K562 (cell line): ENCODE measurements around the gene TPK1. TPM values are rescaled to one million over a fixed set of nuclear protein-coding genes. Genes with fewer than 3 reads are reported as not detected.

Experiments
- ATAC-seq: fragments of 200-7000 bp; cut with Tn5 transposase; 3 replicates; pipeline ENCODE4 v1.9.1; 2020; ENCODE audit warnings: moderate library complexity
- BruUV-seq: library from RNA; stranded (reverse); fragments of 400-500 nt; replicated peaks from 2 replicates; lab custom pipeline; 2021; lab: Mats Ljungman, UMichigan
- CTCF ChIA-PET: fragments of 300-600 bp; formaldehyde crosslinking; extraction: SDS; loops from one replicate; lab custom pipeline; 2021; ENCODE audit warnings: low intra/inter-chr PET ratio; lab: Yijun Ruan, JAX
- POLR2A ChIA-PET: fragments of 300-600, 350-650 bp; sonication (Branson Sonifier 250); formaldehyde crosslinking; extraction: SDS; loops from one replicate; lab custom pipeline; 2021; ENCODE audit warnings: antibody characterized with exemption, inconsistent platforms; lab: Yijun Ruan, JAX
- DNase-seq, 4 experiments: peaks; one replicate each; pipeline versions ENCODE4 v3.0.0 to v3.0.0-alpha.2; 2011 to 2018; ENCODE audit warnings: low spot score in 3 of 4, mixed read lengths in 3 of 4; ENCODE audit errors: extremely low read depth in 1 of 4
- FAIRE-seq: peaks from 2 replicates; lab custom pipeline; 2011; peaks lifted over from hg19 to GRCh38; lab: Jason Lieb, UNC
- H2AFZ ChIP-seq: 2 replicates; pipeline ENCODE4 v1.6.0; 2011; ENCODE audit warnings: low read depth, low read length, control low read depth, inconsistent platforms
- H3K27ac ChIP-seq: fragments of 200-600 bp; 3 replicates; pipeline ENCODE4 v1.8.0; 2011; ENCODE audit warnings: low read depth, mild to moderate bottlenecking, control low read depth, inconsistent platforms, low read length, moderate library complexity, mixed read lengths; ENCODE audit errors: extremely low read depth
- H3K27me3 ChIP-seq, 2 experiments: fragments of 300-600 bp in 1 of 2; 2 replicates in 1 of 2; 3 replicates in 1 of 2; pipeline versions ENCODE4 v1.6.0 to v1.8.0; 2011; ENCODE audit warnings: inconsistent platforms in 2 of 2, low read length in 2 of 2, mild to moderate bottlenecking in 1 of 2, mixed read lengths in 1 of 2, moderate library complexity in 1 of 2; ENCODE audit not compliant: control insufficient read depth in 2 of 2, insufficient read depth in 2 of 2
- H3K36me3 ChIP-seq: fragments of 300-600 bp; 3 replicates; pipeline ENCODE4 v1.8.0; 2011; ENCODE audit warnings: mild to moderate bottlenecking, low read length, inconsistent platforms; ENCODE audit not compliant: control insufficient read depth, insufficient read depth
- H3K4me1 ChIP-seq, 2 experiments: fragments of 200-600 bp in 1 of 2; replicated peaks in 1 of 2; 2 replicates in 1 of 2; 3 replicates in 1 of 2; pipeline versions ENCODE4 v1.5.1 to v1.8.0; 2011; ENCODE audit warnings: inconsistent platforms in 2 of 2, low read length in 2 of 2, mild to moderate bottlenecking in 1 of 2, mixed read lengths in 1 of 2, moderate library complexity in 1 of 2; ENCODE audit not compliant: control insufficient read depth in 2 of 2, insufficient read depth in 2 of 2
- H3K4me2 ChIP-seq: 2 replicates; pipeline ENCODE4 v1.6.1; 2011; ENCODE audit warnings: low read length, control low read depth, inconsistent platforms, mixed read lengths; ENCODE audit not compliant: insufficient read depth
- H3K4me3 ChIP-seq: fragments of 200-600 bp; sonication (generic), shearing (Covaris generic); 2 replicates; pipeline ENCODE4 v1.5.1; 2016; ENCODE audit warnings: control low read depth, inconsistent platforms
- H3K79me2 ChIP-seq: fragments of 200-600 bp; 3 replicates; pipeline ENCODE4 v1.8.0; 2011; ENCODE audit warnings: low read length, inconsistent platforms; ENCODE audit not compliant: control insufficient read depth, insufficient read depth
- H3K9ac ChIP-seq, 2 experiments: 2 replicates each; pipeline versions ENCODE4 v1.6.0 to v1.6.1; 2011; ENCODE audit warnings: low read depth in 2 of 2, low read length in 2 of 2, control low read depth in 1 of 2, inconsistent platforms in 1 of 2, mild to moderate bottlenecking in 1 of 2, mixed read lengths in 1 of 2; ENCODE audit not compliant: insufficient read depth in 1 of 2
- H3K9me1 ChIP-seq: one replicate; pipeline ENCODE4 v1.6.0; 2011; ENCODE audit warnings: inconsistent platforms, mild to moderate bottlenecking, low read length, moderate library complexity; ENCODE audit not compliant: control insufficient read depth, insufficient read depth
- H3K9me3 ChIP-seq: replicated peaks from 2 replicates; pipeline ENCODE4 v1.5.1; 2011; ENCODE audit warnings: low read depth, low read length, inconsistent platforms; ENCODE audit not compliant: control insufficient read depth, insufficient read depth
- H4K20me1 ChIP-seq: replicated peaks from 2 replicates; pipeline ENCODE4 v1.6.1; 2011; ENCODE audit warnings: low read length, inconsistent platforms, mixed read lengths; ENCODE audit not compliant: control insufficient read depth, insufficient read depth
- GABPB2 ChIP-seq: fragments of 250-450 bp; sonication (Bioruptor Pico); conservative IDR thresholded peaks from 2 replicates; pipeline ENCODE4 v1.5.1; 2021; ENCODE audit warnings: mild to moderate bottlenecking
- IRF9 ChIP-seq: fragments of 450-650 bp; IDR thresholded peaks from 2 replicates; pipeline ENCODE4 v1.6.1; 2016; ENCODE audit warnings: missing biosample characterization, missing genetic modification characterization
- MCM5 ChIP-seq: fragments of 450-650 bp; IDR thresholded peaks from 2 replicates; pipeline ENCODE4 v1.6.1; 2016; ENCODE audit warnings: low read depth
- PBX2 ChIP-seq, 2 experiments: IDR thresholded peaks in 1 of 2; conservative IDR thresholded peaks in 1 of 2; 2 replicates each; pipeline ENCODE4 v1.6.1; 2016; ENCODE audit warnings: low read depth in 2 of 2, mild to moderate bottlenecking in 1 of 2, missing compliant biosample characterization in 1 of 2, missing genetic modification characterization in 1 of 2, moderate library complexity in 1 of 2
- PKNOX1 ChIP-seq: fragments of 450-650 bp; IDR thresholded peaks from 2 replicates; pipeline ENCODE4 v1.6.1; 2016
- RBM14 ChIP-seq: fragments of 200-400 bp; formaldehyde crosslinking; IDR thresholded peaks from 2 replicates; pipeline ENCODE4 v1.6.1; 2018; ENCODE audit warnings: low read depth, mild to moderate bottlenecking, low read length, moderate library complexity, borderline replicate concordance; ENCODE audit not compliant: insufficient read depth
- SIN3B ChIP-seq: fragments of 450-650 bp; IDR thresholded peaks from 2 replicates; pipeline ENCODE4 v1.6.1; 2017; ENCODE audit warnings: low read depth, mild to moderate bottlenecking, moderate library complexity
- U2AF2 ChIP-seq: fragments of 200-400 bp; formaldehyde crosslinking; optimal IDR thresholded peaks from 2 replicates; pipeline ENCODE3; 2017; ENCODE audit warnings: low read depth, mild to moderate bottlenecking, low read length
- WGBS: fragments of 100-300 bp; shearing (Covaris generic); methylation state at CpG from one replicate; pipeline ENCODE4 v1.1.6; 2016; ENCODE audit warnings: low coverage, mixed read lengths; ENCODE audit not compliant: insufficient coverage; ENCODE audit errors: missing lambda C conversion rate; 5-methylcytosine and 5-hydroxymethylcytosine counted together
- in situ Hi-C: fragments of 300-500 bp; cut with MboI; formaldehyde crosslinking; loops from 4 replicates; pipeline ENCODE4 v1.15.0; 2018; ENCODE audit warnings: inconsistent platforms, mixed read lengths
- intact Hi-C: fragments of 100-400 bp; cut with micrococcal nuclease; formaldehyde crosslinking; loops from 2 replicates; pipeline ENCODE4 v1.14.2; 2022
- polyA plus RNA-seq, 8 experiments: library from polyadenylated mRNA; depleted of rRNA in 4 of 8; stranded (reverse) in 5 of 8; unstranded in 3 of 8; fragments of >200 nt; fragmentation: Nextera tagmentation in 2 of 8; fragmentation: Illumina TruSeq in 1 of 8; extraction: Ambion mirVana in 2 of 8; extraction: Trizol in 1 of 8; gene quantifications; 2 replicates each; pipeline versions ENCODE4 v1.2.1 to v1.2.3, GENCODE V29; 2011 to 2014; ENCODE audit warnings: inconsistent platforms in 1 of 8, missing spikeins in 1 of 8
- total RNA-seq, 7 experiments: library from RNA; depleted of rRNA in 6 of 7; stranded (reverse); fragments of >200 nt in 6 of 7; fragmentation: Illumina TruSeq in 2 of 7; extraction: Trizol in 2 of 7; gene quantifications; 2 replicates each; pipeline versions ENCODE4 v1.2.1 to v1.2.3, GENCODE V29; 2011 to 2021; ENCODE audit warnings: low replicate concordance in 1 of 7

The TPK1 gene
- total and polyA plus RNA-seq, 9 of the 15 experiments (the other 6 are each of a cell fraction or from before 2014, with no cell fraction given): 5.1 to 16.2 (median 9.2) TPM

GRCh38 chr7:144735505-144736276, 100.2 kb downstream of the TPK1 start:
- Histone ChIP-seq H3K79me2 (no peaks in the 10 kb centered on the region), H4K20me1 (no peaks in the 10 kb centered on the region), H3K4me2 (no peak overlapping the region), H2AFZ (no peak overlapping the region), H3K9me1 (no peaks in the 10 kb centered on the region), H3K9me3 (no peaks in the 10 kb centered on the region), H3K27ac (no peak overlapping the region), H3K4me3 (no peak overlapping the region), H3K4me1 (no peaks in the 10 kb centered on the region), H3K36me3 (no peaks in the 10 kb centered on the region), H3K27me3 (no peaks in the 10 kb centered on the region), H3K9ac (no peak overlapping the region)
- in situ Hi-C loops (no loop called here), intact Hi-C loops (no loop called here)
- BruUV-seq: no TSS peak
- 2% methylated on average over 8 of the region's 8 CpGs for WGBS
- ATAC-seq: no peak
- no peak for DNase-seq
- no peak for FAIRE-seq
- ChIA-PET CTCF (no interaction called here), POLR2A (no interaction called here)
- TF ChIP-seq RBM14 (no peak), IRF9 (tag) (no peak), SIN3B (no peak), MCM5 (no peak), PBX2 (CRISPR knock-in tag; IDR thresholded peaks at IDR 0.05; ENCODE audit: low read depth) (no peak), PBX2 (tag; conservative IDR thresholded peaks at IDR 0.05; ENCODE audit: low read depth) (no peak), U2AF2 (no peak), PKNOX1 (no peak), GABPB2 (CRISPR knock-in tag) (no peak)
